ENCODE measurements around the gene UPP1.

- TF ChIP-seq EZH2 (conservative IDR thresholded peaks at IDR 0.05; ENCODE audit: low read depth, low read length), result no peak
- no peak for TF ChIP-seq PCBP1 (IDR thresholded peaks at IDR 0.05; ENCODE audit: borderline replicate concordance, low read depth, low read length)
Measured at GRCh38 chr7:48144291-48144768, 55.3 kb downstream of the UPP1 start.

Measured in HepG2 (cell line).